GM18861 (cell line): ENCODE data around the gene FKBP1A.

Experiments
- ATAC-seq: cut with Tn5 transposase; IDR thresholded peaks from one replicate; pipeline ENCODE4 v1.9.1; 2021; ENCODE audit not compliant: unreplicated experiment

Gene FKBP1A

DNA sequence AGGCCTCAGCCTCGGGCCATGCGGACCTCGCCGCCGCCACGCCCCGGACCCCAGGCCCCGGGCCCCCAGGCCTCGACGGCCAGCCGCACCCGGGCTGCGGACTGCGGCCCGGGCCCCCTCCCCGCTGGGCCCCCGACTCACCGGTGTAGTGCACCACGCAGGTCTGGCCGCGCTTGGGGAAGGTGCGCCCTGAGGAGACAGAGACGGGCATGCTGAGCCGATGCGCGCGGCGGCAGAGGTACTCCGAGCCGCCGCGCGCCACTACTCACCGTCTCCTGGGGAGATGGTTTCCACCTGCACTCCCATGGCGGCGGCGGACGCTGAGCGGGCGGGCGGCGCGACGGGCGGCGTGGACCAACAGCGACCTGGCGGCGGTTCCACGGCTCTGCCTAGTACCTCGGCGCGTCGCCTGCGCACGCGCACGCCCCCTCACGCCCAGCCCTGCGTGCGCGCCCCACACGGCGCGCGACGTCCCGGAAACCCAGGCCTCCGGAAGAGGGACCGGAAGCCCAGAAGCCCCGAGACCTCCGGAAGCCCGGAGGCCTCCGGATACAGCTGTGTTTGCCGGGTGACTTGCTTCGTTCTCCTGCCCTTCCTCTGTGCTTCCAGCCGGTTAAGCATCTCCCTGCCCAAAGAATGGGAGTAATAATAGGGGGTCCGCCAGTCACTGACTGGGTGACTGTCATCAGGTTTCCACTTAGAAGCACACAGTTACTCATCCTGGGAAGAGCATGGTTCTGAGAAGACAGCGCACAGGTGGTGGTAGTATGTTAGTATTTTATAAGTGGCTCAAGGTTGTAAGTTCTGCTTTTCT lies at the start of gene FKBP1A:
FKBP1A (minus strand) TSS at position 362 of the 814 bp plus-strand sequence; CDS start at position 306, 56 bp downstream.
- peak; percentile 79 for ATAC-seq

DNA sequence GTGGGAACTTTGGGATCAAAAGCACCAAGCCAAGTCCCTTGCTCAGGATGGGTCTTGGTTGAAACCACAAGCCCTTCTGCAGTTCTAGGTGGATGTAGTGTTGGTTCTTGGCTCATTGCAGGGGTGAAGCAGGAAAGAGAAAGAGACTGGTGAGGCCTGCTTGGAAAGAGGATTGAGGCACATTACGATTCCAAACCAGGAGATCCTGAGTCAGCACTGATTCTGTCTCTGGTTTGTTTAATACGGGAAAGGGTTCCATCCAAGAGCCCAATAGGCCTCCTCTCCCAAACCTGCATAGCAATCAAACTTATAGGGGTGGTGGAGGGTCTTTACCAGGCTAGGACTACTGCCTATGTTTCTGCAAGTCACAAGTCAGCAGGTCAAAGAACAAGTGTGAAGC lies 49.5 kb upstream of the FKBP1A start:
- ATAC-seq: no peak

DNA sequence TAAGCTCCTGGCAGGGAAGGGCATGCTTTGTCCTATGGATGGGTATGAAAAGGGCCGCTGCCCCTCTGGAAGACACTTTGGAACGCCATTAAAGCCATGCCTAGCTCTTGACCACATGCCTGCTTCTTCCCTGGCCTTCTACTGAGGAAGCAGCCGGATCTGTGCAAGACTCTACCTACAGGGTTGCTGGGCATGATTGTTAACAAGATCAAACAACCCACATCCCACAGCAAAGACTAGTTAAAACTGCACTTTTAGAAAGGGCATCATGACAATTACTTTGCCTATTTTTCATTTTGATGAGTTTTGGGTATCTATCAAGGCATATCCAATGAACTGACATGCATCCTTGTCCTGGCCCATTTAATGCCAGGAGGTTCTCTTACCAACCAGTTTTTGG lies 48.3 kb upstream of the FKBP1A start:
- no peak for ATAC-seq

DNA sequence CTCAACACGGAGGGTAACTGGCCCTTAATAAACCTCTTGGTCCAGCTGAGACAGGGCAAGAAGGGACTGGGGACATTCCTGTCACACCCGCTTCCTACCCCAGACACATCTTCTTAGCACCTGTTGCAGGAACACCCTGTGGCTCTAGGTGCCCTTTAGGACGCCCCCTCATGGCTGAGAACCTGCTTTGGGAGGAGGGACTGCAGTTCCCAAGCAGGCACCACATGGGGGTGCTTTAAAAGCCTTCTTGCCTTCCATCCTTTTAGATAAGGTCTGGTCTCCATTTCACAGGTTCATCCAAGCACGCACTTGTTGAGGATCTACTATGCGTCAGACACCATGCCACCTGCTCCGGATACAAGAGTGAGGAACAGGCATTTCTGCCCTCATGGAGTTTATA lies 47.2 kb upstream of the FKBP1A start:
- ATAC-seq: no peak

DNA sequence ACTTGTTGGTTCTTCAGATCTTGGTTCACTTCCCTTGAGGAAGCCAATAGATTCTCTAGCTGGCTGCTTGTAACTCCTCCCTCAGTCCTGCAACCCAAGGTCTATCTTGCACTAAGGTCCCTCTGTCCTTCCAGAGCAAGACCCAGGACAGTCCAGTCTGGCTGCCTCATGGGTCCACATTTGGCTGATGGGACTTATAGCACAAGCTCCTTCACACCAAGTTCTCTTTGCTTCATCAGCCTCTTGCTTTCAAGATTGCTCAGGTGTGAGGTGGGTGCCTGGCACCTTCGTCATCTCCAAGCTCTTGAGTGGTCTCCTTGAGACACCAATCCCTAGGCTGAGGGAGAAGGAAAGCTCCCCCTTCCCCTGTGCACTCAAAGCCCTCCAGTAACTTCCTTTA lies 45.5 kb upstream of the FKBP1A start:
- no peak for ATAC-seq

- no peak for ATAC-seq
Measured at GRCh38 chr20:1437235-1437904, 44.5 kb upstream of the FKBP1A start.

- no peak for ATAC-seq
Measured at GRCh38 chr20:1436263-1436662, 43.4 kb upstream of the FKBP1A start.

- no peak for ATAC-seq
Measured at GRCh38 chr20:1435337-1435699, 42.5 kb upstream of the FKBP1A start.

DNA sequence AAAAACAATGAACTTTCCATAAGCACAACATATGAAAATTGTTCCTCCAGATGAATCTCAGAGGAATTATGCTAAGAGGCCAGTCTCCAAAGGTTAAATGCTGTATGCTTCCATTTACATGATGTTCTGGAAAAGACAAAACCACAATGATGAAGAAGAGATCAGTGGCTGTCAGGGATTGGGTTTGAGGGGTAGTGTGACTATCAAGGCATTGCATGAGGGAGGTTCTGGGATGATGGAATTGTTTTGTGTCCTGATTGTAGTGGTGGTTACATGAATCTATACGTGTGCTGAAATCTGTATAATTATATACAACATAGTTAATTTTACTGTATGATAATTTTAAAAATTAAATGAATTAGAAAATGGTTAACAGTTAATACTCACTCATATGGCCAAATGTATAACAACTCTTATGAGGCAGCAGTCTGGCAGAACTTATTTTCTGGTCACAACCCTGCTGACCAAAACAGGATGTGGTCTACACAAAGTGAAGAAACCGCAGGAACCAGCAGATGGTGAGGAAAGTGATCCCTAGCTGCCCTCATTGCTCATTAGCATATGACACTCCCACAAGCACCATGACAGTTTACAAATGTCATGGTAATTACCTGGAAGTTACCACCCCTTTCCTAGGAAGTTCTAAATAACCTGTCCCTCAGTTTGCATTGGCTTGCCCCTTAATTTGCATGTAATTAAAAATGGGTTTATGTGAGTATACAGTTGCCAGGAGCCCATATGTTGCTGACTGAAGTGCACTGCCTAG lies 41.9 kb upstream of the FKBP1A start:
- ATAC-seq: peak; percentile 85

DNA sequence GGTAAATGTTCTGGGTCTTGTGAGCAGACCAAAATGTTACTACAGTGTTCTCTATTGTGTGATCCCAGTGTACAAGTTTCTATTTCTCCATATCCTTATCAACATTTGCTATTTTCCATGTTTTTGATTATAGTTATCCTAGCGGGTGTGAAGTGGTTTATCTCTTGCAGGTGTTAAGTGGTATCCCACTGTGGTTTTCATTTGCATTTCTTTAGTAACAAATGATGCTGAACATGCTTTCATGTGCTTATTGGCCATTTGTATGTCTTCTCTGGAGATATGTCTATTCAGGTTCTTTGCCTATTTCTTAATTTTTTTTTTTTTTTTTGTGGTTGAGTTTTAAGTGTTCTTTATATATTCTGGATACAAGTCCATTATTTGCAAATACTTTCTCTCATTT lies 38.3 kb upstream of the FKBP1A start:
- ATAC-seq: no peak

DNA sequence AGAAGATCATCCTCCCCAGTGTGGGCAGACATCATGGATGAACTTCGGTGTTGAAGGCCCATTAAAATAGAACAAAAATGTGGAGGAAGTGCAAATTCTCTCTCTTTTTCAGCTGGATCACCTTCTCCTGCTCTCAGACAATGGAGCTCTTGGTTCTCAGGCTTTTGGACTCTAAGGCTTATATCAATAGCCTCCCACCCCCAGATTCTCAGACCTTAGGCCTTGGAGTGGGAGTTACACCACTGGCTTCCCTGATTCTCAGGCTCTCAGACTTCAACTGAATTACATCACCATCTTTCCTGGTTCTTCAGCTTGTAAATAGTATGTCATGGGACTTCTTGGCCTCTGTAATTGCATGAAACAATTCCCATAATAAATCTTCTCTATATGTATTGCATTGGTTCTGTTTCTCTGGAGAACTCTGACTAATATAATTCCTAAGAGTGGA lies 37.2 kb upstream of the FKBP1A start:
- no peak for ATAC-seq

- ATAC-seq: no peak
Measured at GRCh38 chr20:1429143-1429728, 36.4 kb upstream of the FKBP1A start.

GRCh38 chr20:1427457-1428054 lies 34.7 kb upstream of the FKBP1A start:
- ATAC-seq: no peak

DNA sequence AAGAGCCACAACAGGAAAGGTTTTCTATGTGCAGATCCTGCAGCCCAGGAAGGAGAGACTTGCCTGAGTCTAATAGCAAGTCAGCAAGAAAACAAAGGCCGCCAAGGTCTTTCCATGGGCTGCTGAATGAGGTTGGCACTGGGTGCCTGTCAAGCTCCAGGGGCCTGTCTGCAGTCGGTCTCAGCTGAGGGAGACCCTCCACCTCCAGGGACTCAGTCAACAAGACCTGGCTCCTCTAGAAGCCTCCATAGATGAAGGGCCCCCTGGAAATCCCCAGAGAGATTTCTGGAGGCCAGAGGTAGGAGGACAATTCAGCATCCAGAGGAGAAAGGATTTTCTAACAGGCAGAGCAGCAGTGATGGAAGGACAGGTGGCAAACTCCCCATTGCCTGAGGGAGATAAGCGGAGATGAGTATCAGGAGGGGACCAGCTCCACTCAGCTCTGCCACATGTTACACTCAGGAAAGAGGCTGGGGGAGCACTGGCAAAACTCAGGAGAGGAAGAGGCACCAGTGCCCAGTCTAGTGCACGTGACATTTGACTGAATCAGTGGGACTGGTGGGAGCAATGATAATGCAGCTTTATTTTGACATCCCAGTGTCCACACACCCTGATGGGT lies 33.5 kb upstream of the FKBP1A start:
- ATAC-seq: no peak

DNA sequence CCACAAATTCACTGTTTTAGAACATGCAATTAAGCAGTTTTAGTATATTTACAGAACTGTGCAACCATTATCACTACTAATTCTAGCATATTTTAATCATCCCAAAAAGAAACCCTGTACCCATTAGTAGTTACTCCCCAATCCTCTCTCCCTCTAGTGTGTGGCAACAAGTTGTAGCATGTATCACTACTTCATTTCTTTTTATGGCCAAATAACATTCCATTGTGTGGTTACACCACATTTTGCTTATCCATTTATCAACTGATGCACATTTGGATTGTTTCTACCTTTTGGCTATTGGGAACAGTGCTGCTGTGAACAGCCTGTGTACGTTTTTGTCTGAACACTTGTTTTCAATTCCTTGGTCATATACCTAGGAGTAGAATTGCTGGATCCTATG lies 31.5 kb upstream of the FKBP1A start:
- no peak for ATAC-seq

DNA sequence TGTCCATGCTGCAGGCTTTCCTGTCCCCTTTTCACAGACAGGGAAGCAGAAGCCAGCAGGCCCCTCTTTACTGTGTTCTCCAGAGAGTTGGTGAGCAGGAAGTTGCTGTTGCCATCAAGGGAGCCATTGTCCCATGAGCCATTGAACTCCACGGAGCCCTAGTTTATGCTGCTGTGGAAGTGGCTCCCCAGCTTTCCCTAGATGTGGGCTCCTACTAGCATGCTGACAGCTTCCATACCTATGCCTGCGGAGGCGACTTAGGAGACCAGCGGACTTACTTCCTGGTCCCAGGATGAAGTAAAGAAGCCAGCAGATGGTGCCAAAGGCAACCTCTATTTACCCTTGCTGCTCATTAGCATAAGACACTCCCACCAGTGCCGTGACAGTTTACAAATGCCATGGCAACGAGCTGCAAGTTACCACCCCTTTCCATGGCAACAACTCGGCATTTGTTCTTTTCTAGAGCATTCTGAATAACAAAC lies 30.8 kb upstream of the FKBP1A start:
- ATAC-seq: no peak

DNA sequence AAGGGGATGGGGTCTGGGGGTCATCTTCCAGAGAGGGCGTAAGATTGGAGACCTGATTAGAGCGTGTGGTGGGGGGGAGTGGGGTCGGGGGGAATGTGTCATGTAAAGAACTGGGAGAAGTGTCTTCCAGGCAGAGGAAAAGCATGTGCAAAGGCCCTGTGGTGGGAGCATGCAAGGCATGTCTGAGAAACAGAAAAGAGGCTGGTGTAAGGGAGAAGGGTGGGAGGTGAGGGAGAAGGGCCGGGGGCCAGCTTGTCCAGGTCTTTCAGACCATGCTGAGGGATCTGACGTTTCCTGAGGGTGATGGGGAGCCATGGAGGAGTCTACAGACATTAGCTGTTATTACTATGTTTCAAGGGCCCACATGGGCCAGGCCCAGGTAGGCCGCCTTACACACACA lies 30.4 kb upstream of the FKBP1A start:
- ATAC-seq: no peak

GRCh38 chr20:1422753-1423152 lies 29.9 kb upstream of the FKBP1A start:
- ATAC-seq: no peak

DNA sequence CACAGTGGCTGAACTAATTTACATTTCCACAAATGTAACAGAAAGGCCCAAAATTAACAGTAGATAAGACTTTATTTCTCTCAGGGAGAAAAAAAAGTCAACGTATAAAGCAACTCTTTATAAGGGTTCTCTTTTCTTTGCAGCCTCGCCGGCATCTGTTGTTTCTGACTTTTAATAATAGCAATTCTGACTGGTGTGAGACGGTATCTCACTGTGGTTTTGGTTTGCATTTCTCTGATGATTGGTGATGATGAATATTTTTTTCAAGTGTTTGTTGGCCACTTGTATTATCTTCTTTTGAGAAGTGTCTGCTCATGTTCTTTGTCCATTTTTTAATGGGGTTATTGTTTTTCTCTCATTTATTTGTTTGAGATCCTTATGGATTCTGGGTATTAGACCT lies 27.2 kb upstream of the FKBP1A start:
- no peak for ATAC-seq

DNA sequence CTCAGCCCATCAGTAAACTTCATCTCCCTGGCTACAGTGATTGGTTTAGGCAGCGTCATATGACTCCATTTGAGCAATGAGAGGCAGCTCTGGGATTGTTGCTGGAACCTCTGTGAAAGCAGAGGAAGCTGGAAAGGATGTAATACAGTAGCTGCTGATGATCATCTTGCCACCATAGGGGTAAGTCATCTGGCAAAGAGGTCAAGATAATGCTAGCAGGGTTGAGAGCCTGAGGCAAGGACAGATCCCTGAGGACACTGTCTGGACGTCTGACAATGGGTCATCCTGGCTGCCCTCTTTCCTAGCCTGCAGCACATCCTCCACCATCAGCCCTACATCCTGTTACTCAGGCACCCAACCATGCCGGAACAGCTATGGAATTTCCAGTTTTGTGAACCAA lies 25.5 kb upstream of the FKBP1A start:
- no peak for ATAC-seq
